ENCODE measurements around the gene CLSTN3.

The CLSTN3 gene

GRCh38 chr12:7128681-7129286 lies 1.4 kb upstream of the CLSTN3 start, which contains the start of gene RBP5:
Gene RBP5, minus strand, starts transcription at chr12:7128889. Its CDS starts 114 bp downstream, at chr12:7128775.
- no peak for DNase-seq

DNA sequence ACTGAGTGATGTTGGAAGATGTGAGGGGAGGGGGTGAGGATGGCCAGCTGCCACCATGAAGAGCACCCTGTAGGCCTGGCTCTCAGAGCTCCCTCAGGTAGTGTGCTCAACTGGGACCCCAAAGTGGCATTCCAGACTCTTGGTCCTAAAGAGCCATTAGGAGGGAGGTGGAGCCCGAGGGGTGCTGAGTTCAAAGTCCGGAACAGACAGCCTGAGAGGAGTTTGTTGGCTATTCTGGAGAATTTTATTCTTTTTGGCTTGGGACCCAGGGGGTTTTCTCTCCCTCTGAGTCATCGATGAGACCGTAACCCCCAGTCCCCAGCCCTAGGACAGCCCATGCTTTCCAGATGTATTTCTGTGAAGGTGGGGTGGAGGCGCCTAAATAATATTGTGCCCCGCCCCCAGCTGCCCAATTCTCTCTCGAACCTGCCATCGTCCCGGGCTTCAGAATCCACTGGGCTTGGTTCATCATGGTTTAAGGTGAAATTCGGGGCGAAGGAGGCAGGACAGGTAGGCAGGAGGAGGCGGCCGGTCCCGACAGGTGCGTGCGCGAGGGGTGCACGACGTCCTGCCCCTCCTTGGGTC lies 792 bp upstream of the CLSTN3 start:
- DNase-seq: no peak

GRCh38 chr12:7130701-7131501 lies 730 bp downstream of the CLSTN3 start:
- peak; percentile 24 for DNase-seq

GRCh38 chr12:7131502-7131866 lies 1.3 kb downstream of the CLSTN3 start:
- DNase-seq: no peak

- DNase-seq: no peak
Observed at GRCh38 chr12:7134396-7135166, 4.4 kb downstream of the CLSTN3 start.

DNA sequence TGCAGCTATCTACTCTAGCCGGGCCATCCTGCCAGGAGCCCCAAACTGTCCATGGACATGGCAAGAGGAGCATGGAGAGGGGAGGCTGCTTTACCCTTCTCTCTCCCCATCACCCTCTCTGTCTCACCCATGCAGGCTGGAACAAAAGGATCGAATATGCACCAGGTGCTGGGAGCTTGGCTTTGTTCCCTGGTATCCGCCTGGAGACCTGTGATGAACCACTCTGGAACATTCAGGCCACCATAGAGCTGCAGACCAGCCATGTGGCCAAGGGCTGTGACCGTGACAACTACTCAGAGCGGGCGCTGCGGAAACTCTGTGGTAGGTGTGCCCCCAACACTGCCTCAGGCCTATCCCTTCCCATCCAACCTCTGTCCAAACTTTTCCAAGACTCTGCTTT lies 5.9 kb downstream of the CLSTN3 start:
- DNase-seq: no peak

DNA sequence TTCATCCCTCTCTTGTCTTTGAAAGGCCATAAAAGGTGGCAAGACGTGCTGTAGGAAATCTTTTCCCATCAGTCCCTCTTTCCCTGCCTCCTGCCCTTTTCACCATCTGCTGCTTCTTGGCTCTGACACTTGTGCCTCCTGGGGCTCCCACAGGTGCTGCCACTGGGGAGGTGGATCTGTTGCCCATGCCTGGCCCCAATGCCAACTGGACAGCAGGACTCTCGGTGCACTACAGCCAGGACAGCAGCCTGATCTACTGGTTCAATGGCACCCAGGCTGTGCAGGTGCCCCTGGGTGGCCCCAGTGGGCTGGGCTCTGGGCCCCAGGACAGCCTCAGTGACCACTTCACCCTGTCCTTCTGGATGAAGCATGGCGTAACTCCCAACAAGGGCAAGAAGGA lies 6.5 kb downstream of the CLSTN3 start:
- no peak for DNase-seq

DNA sequence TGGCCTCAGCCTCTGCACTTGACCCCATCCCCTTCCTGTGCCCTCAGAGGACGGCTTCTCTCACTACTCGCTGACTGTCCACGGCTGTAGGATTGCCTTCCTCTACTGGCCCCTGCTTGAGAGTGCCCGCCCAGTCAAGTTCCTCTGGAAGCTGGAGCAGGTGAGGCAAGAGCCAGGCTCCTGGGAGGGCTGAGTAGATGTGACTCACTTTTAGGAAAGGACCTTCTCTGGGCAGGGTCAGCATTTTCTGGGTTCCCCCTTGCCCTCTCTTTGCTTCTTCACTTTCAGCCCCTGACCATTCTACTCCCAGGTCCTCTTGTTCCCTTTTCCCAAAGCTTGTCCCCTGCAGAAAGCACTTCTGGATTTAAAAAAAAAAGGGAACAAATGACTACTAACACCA lies 7.7 kb downstream of the CLSTN3 start:
- DNase-seq: no peak

DNA sequence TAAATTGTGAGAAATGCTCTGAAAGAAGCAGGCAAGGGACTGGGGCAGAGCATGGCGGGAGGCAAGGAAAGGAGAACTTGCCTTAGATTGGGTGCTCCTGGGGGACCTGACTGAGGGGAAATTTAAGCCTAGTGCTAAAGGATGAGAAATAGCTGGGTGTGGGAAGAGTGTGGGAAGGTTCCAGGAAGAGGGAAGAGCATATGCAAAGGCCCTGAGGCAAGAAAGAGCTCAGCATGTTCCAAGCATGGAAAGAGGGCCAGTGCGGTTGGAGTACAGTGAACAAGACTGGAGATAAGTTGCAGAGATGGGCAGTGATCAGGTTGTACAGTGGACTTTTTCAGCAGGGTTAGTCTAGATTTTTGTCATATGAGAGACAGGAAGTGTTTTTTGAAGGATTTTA lies 9.0 kb downstream of the CLSTN3 start:
- no peak for DNase-seq

DNA sequence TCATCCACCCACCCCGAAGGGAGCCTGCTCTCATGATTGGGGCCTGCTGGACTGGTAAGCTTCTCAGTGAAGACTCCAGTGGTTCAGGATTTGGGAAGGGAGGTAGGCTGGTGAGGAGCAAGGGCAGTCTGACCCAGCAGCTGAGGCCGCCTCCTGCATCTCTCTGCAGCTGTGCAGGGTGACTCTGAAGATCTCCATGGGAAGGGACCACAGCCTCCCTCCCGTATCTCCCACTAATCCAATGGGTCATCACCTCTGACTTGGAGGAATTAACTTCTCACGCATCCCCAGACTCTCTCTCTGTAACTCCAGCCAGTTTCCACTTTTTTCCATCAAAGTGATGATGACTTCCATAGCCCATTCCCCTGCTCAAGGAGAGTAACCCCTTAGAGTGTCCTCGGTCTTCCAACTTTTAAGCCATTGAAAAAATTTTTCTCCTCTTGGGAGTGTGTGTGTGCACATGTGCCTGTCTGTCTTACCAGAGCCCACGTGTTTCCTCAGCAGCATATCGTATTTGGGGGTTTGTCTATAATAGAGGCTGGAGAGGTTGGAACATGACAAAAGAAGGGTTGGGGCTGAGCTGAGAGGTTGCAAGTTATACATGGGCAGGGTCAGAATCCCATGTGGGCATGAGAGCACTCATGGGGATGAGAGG lies 11.3 kb downstream of the CLSTN3 start:
- DNase-seq: no peak

DNA sequence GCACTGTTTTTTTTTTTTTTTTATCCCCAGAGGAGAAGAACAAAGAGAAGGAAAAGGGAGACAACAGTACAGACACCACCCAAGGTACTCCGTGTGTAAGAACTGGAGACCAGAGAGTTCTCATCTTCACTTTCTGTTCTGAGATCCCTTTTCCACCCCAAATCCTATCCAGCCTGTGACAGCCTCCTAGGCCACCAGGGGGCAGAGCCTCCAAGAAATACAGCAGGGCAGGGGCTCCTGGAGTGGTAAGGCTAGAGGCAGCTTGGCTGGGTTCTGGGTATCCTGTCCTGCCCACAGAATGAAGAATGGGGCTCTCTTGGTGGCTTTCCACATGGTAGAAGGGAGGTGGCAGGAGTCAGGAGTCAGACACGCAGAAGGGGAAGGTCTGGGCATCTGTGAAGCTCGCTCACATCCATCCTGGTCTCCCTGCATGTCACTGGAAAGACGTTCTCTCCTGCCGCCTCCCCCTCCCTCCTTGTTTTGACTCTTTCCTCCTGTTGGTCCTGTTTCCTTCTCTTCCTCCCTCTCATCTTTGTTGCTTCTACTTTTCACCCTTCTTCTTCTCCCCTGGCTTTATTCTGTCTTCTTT lies 12.0 kb downstream of the CLSTN3 start:
- DNase-seq: peak; percentile 42

- DNase-seq: no peak
Observed at GRCh38 chr12:7142809-7143465, 12.8 kb downstream of the CLSTN3 start.

- no peak for DNase-seq
Observed at GRCh38 chr12:7143564-7143963, 13.4 kb downstream of the CLSTN3 start.

GRCh38 chr12:7144414-7145120 lies 14.4 kb downstream of the CLSTN3 start:
- no peak for DNase-seq

GRCh38 chr12:7145671-7146070 lies 15.5 kb downstream of the CLSTN3 start:
- DNase-seq: no peak

GRCh38 chr12:7146228-7146627 lies 16.1 kb downstream of the CLSTN3 start:
- DNase-seq: no peak

GRCh38 chr12:7146906-7147305 lies 16.7 kb downstream of the CLSTN3 start:
- DNase-seq: no peak

GRCh38 chr12:7150356-7150755 lies 20.2 kb downstream of the CLSTN3 start:
- DNase-seq: no peak

DNA sequence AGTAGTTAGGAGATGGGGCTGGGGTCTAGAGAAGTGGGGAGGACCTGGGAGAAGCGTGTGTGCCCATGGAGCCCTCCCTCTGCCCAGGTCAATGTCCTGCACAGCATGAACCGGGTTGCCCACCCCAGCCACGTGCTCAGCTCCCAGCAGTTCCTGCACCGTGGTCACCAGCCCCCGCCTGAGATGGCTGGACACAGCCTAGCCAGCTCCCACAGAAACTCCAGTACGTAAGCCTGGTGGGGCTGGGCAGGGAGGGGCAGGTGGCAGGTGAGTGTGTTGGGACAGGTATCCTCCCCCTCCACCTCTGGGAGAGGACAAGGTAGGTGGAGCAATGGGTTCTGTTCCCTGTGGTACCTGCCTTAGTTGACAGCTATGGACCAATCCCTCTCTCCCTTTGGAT lies 20.7 kb downstream of the CLSTN3 start:
- no peak for DNase-seq

DNA sequence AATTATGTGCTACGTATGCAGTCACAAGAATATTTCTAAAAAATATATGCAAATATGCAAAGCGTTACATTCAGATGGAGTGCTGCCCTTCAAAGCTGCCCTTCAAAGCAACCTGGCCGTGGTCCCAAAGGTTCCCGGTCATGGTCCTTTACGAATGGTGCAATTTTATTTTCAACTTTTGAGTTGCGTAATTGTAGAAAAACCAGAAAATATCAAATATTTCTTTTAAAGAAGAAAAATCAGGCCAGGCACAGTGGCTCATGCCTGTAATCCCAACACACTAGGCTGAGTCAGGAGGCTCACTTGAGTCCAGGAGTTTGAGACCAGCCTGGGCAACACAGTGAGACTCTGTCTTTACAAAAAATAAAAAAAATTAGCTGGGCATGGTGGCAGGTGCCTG lies 21.4 kb downstream of the CLSTN3 start:
- no peak for DNase-seq

DNA sequence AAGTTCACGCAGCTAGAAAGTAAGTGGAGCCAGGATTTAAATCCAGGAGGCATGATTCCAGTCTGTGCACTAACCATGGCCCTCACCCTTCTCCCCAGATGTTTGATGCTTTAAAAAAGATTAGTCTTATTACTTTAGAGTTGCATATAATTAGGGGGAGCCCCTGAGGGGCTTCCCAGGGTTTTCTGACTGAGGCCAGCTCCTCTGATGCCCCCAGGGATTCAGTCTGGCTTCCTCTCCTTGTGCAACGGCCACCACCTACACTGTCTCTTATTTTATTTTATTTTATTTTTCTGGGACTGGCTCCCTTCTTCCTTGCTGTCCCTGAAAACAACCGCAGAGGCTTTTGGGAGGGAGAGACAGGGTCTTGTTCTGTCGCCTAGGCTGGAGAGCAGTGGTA lies 22.6 kb downstream of the CLSTN3 start:
- no peak for DNase-seq
